Activated naive CD8-positive, alpha-beta T cell treated with anti-CD3 and anti-CD28 coated beads, Interleukin-2, amount 10 ng/mL, durations not matched to agents 7 days and 5 days (primary cell): Measurements from ENCODE around the gene RUNX3. TPM values are rescaled to one million over a fixed set of nuclear protein-coding genes. Genes with fewer than 3 reads are reported as not detected.

Experiments used
- ATAC-seq: fragments of 150-1000 bp; cut with Tn5 transposase; one replicate; pipeline ENCODE4 v1.10.0; 2021; ENCODE audit warnings: low read depth, moderate library complexity
- POLR2A ChIA-PET: fragments of 350-600 bp; sonication (Branson Sonifier 250); formaldehyde crosslinking; loops from one replicate; lab custom pipeline; 2021; ENCODE audit warnings: antibody characterized with exemption; lab: Charles Lee
- DNase-seq: peaks from one replicate; pipeline ENCODE4 v3.0.0; 2021
- H3K27ac Mint-ChIP-seq: one replicate; pipeline ENCODE4 v1.8.0; 2022; ENCODE audit warnings: mild to moderate bottlenecking, mixed read lengths
- H3K27me3 Mint-ChIP-seq: one replicate; pipeline ENCODE4 v1.8.0; 2022; ENCODE audit warnings: mild to moderate bottlenecking, moderate library complexity, mixed read lengths
- H3K36me3 Mint-ChIP-seq: one replicate; pipeline ENCODE4 v1.8.0; 2021; ENCODE audit warnings: mild to moderate bottlenecking, mixed read lengths
- H3K4me1 Mint-ChIP-seq: one replicate; pipeline ENCODE4 v1.8.0; 2021; ENCODE audit warnings: mixed read lengths
- H3K4me3 Mint-ChIP-seq: one replicate; pipeline ENCODE4 v1.8.0; 2022; ENCODE audit warnings: mild to moderate bottlenecking, moderate library complexity, mixed read lengths
- H3K9me3 Mint-ChIP-seq: one replicate; pipeline ENCODE4 v1.8.0; 2021; ENCODE audit warnings: mixed read lengths
- total RNA-seq, 2 experiments: library from RNA; stranded (reverse); gene quantifications; one replicate each; pipeline ENCODE4 v1.2.3, GENCODE V29; 2021

Gene RUNX3
- total RNA-seq, 2 experiments from 2014 or later: 172 TPM

GRCh38 chr1:24968941-24969585 is 39.0 kb upstream of the RUNX3 start:
- H3K27ac Mint-ChIP-seq: peak overlapping the region; percentile 91
- no peaks in the 10 kb centered on the region for H3K27me3 Mint-ChIP-seq
- POLR2A ChIA-PET: interaction anchor here (0.6 to 4.0 kb wide), 14 partner anchors 8 to 1003 kb away, joined by 3 to 66 read pairs (median 4); partner anchors contain the start of gene RUNX3
- peak overlapping the region; percentile 85 for H3K4me3 Mint-ChIP-seq
- peaks cover 1% of the 10 kb centered on the region for H3K9me3 Mint-ChIP-seq
- DNase-seq: no peak
- H3K4me1 Mint-ChIP-seq: peaks cover 76% of the 10 kb centered on the region
- no peak for ATAC-seq
- H3K36me3 Mint-ChIP-seq: peaks cover 16% of the 10 kb centered on the region

GRCh38 chr1:24967962-24968361 is 37.9 kb upstream of the RUNX3 start:
- no peak for ATAC-seq

GRCh38 chr1:24967555-24967954 is 37.5 kb upstream of the RUNX3 start:
- H3K4me3 Mint-ChIP-seq: no peak overlapping the region

More at GRCh38 chr1:24967962-24968361, 37.9 kb upstream of the RUNX3 start:
- Mint-ChIP-seq H3K36me3 (peaks cover 20% of the 10 kb centered on the region), H3K4me3 (no peak overlapping the region), H3K27ac (peak overlapping the region; percentile 91), H3K9me3 (no peaks in the 10 kb centered on the region), H3K4me1 (peaks cover 69% of the 10 kb centered on the region), H3K27me3 (no peaks in the 10 kb centered on the region)
- DNase-seq: no peak
- POLR2A ChIA-PET: interaction anchor here (0.7 to 9.9 kb wide), 6 partner anchors 13 to 128 kb away, joined by 3 to 266 read pairs (median 122); no protein-coding TSS in a partner anchor

GRCh38 chr1:24966724-24967346 is 36.8 kb upstream of the RUNX3 start:
- Mint-ChIP-seq H3K27me3 (no peaks in the 10 kb centered on the region), H3K36me3 (peaks cover 29% of the 10 kb centered on the region), H3K27ac (peak overlapping the region; percentile 97), H3K4me3 (peak overlapping the region; percentile 87), H3K9me3 (no peaks in the 10 kb centered on the region), H3K4me1 (peaks cover 60% of the 10 kb centered on the region)
- peak; percentile 62 for DNase-seq
- POLR2A ChIA-PET: interaction anchor here (0.9 to 9.9 kb wide), 9 partner anchors 13 to 132 kb away, joined by 3 to 266 read pairs (median 83); partner anchors contain the start of gene RUNX3
- ATAC-seq: no peak

More at GRCh38 chr1:24967555-24967954, 37.5 kb upstream of the RUNX3 start:
- no peaks in the 10 kb centered on the region for H3K9me3 Mint-ChIP-seq
- POLR2A ChIA-PET: interaction anchor here (0.7 to 9.9 kb wide), 8 partner anchors 13 to 131 kb away, joined by 3 to 266 read pairs (median 70); partner anchors contain the start of gene RUNX3
- no peaks in the 10 kb centered on the region for H3K27me3 Mint-ChIP-seq
- peaks cover 65% of the 10 kb centered on the region for H3K4me1 Mint-ChIP-seq
- peak overlapping the region; percentile 97 for H3K27ac Mint-ChIP-seq
- ATAC-seq: no peak
- peaks cover 22% of the 10 kb centered on the region for H3K36me3 Mint-ChIP-seq
- no peak for DNase-seq

GRCh38 chr1:24966121-24966723 is 36.1 kb upstream of the RUNX3 start:
- DNase-seq (no peak), ATAC-seq (no peak)
- Mint-ChIP-seq H3K27me3 (no peaks in the 10 kb centered on the region), H3K4me1 (peaks cover 58% of the 10 kb centered on the region), H3K36me3 (peaks cover 35% of the 10 kb centered on the region), H3K4me3 (peak overlapping the region; percentile 87), H3K27ac (peak overlapping the region; percentile 97), H3K9me3 (no peaks in the 10 kb centered on the region)
- POLR2A ChIA-PET: interaction anchor here (0.9 to 9.9 kb wide), 11 partner anchors 13 to 133 kb away, joined by 3 to 266 read pairs (median 50); partner anchors contain the start of gene RUNX3

- ATAC-seq (no peak), DNase-seq (no peak)
- peak overlapping the region; percentile 87 for H3K4me3 Mint-ChIP-seq
- peaks cover 58% of the 10 kb centered on the region for H3K4me1 Mint-ChIP-seq
- H3K27ac Mint-ChIP-seq: peak overlapping the region; percentile 97
- no peaks in the 10 kb centered on the region for H3K9me3 Mint-ChIP-seq
- POLR2A ChIA-PET: interaction anchor here (0.5 to 9.9 kb wide), 24 partner anchors 9 to 241 kb away, joined by 3 to 266 read pairs (median 5); partner anchors contain the start of gene RUNX3
- no peaks in the 10 kb centered on the region for H3K27me3 Mint-ChIP-seq
- H3K36me3 Mint-ChIP-seq: peaks cover 41% of the 10 kb centered on the region
These were observed 35.5 kb upstream of the RUNX3 start for GRCh38 chr1:24965571-24965930.

GRCh38 chr1:24964811-24965570 is 34.9 kb upstream of the RUNX3 start:
- H3K27me3 Mint-ChIP-seq: no peaks in the 10 kb centered on the region
- POLR2A ChIA-PET: interaction anchor here (0.5 to 9.9 kb wide), 31 partner anchors 9 to 1434 kb away, joined by 3 to 266 read pairs (median 5); partner anchors contain the start of genes E2F2, RSRP1 and RUNX3
- peaks cover 44% of the 10 kb centered on the region for H3K36me3 Mint-ChIP-seq
- DNase-seq: peak; percentile 94
- peaks cover 58% of the 10 kb centered on the region for H3K4me1 Mint-ChIP-seq
- ATAC-seq: peak; percentile 77
- H3K4me3 Mint-ChIP-seq: peak overlapping the region; percentile 87
- no peaks in the 10 kb centered on the region for H3K9me3 Mint-ChIP-seq
- H3K27ac Mint-ChIP-seq: peak overlapping the region; percentile 97

- Mint-ChIP-seq H3K36me3 (peaks cover 51% of the 10 kb centered on the region), H3K27me3 (no peaks in the 10 kb centered on the region)
- POLR2A ChIA-PET: interaction anchor here (0.5 to 9.9 kb wide), 26 partner anchors 8 to 1433 kb away, joined by 3 to 266 read pairs (median 5); partner anchors contain the start of genes E2F2, RSRP1 and RUNX3
These were observed 34.0 kb upstream of the RUNX3 start for GRCh38 chr1:24963943-24964693.

GRCh38 chr1:24963099-24963872 is 33.2 kb upstream of the RUNX3 start:
- Mint-ChIP-seq H3K4me3 (peak overlapping the region; percentile 87), H3K36me3 (peaks cover 56% of the 10 kb centered on the region), H3K4me1 (peaks cover 60% of the 10 kb centered on the region), H3K9me3 (no peaks in the 10 kb centered on the region), H3K27ac (peak overlapping the region; percentile 97), H3K27me3 (no peaks in the 10 kb centered on the region)
- POLR2A ChIA-PET: interaction anchor here (1.1 to 9.9 kb wide), 11 partner anchors 8 to 136 kb away, joined by 3 to 266 read pairs (median 64); partner anchors contain the start of gene RUNX3
- peak; percentile 20 for ATAC-seq
- DNase-seq: no peak

More at GRCh38 chr1:24963943-24964693, 34.0 kb upstream of the RUNX3 start:
- H3K4me1 Mint-ChIP-seq: peaks cover 59% of the 10 kb centered on the region
- no peaks in the 10 kb centered on the region for H3K9me3 Mint-ChIP-seq
- ATAC-seq (no peak), DNase-seq (no peak)
- H3K27ac Mint-ChIP-seq: peak overlapping the region; percentile 97
- H3K4me3 Mint-ChIP-seq: peak overlapping the region; percentile 87

GRCh38 chr1:24961961-24962861 is 32.1 kb upstream of the RUNX3 start:
- Mint-ChIP-seq H3K36me3 (peaks cover 66% of the 10 kb centered on the region), H3K27ac (peak overlapping the region; percentile 97), H3K4me1 (peaks cover 64% of the 10 kb centered on the region), H3K9me3 (no peaks in the 10 kb centered on the region), H3K27me3 (no peaks in the 10 kb centered on the region), H3K4me3 (peak overlapping the region; percentile 87)
- POLR2A ChIA-PET: interaction anchor here (1.4 to 9.9 kb wide), 9 partner anchors 9 to 137 kb away, joined by 4 to 266 read pairs (median 83); partner anchors contain the start of gene RUNX3
- no peak for DNase-seq
- ATAC-seq: no peak
